Measurements from ENCODE around the gene TRIO. TPM values are rescaled to one million over a fixed set of nuclear protein-coding genes. Genes with fewer than 3 reads are reported as not detected.

The TRIO gene
- total and polyA plus RNA-seq, 4 experiments from 2014 or later, result 0.09 to 11.5 (median 9.7) TPM; not detected in 1

DNA sequence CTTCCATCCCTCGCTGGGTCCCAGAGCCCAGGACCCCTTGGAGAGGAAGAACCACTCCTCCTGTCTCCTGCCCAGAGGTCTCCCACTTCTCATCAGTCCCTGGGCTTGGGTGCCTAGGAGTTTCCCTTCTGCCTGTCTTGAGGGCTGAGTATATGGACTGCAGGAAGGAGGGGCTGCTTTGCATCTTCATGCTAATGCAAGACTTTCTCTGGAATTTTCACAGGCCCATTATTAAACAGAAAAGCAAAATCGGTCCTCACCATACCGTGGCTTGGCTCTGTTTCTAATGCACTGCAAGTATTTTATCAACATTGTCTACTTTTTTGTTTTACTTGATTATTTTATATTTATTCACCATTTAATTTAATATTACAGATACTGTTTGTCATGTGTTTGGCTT, 34.5 kb downstream of the TRIO start:
- Histone ChIP-seq H3K9me3 (ENCODE audit: control insufficient read depth in 1 of 2, low read length in 2 of 2) (no peaks in the 10 kb centered on the region), H3K4me1 (ENCODE audit: insufficient read depth, low read length) (no peaks in the 10 kb centered on the region), H3K27me3 (ENCODE audit: insufficient read depth, low read length) (no peaks in the 10 kb centered on the region), H3K4me3 (ENCODE audit: low read length in 2 of 2) (no peak overlapping the region), H3K36me3 (ENCODE audit: insufficient read depth, low read length) (no peaks in the 10 kb centered on the region), H3K27ac (ENCODE audit: low read depth, low read length) (no peak overlapping the region)
- no peak overlapping the region for H3K27ac Mint-ChIP-seq
- no peaks in the 10 kb centered on the region for H3K36me3 Mint-ChIP-seq
- H3K27me3 Mint-ChIP-seq, result peaks cover 7 to 14% of the 10 kb centered on the region in 2 donors
- no peaks in the 10 kb centered on the region for H3K9me3 Mint-ChIP-seq
- H3K4me3 Mint-ChIP-seq, result no peak overlapping the region
- ChIA-PET CTCF (ENCODE audit: partially characterized antibody) (no interaction called here), POLR2A (ENCODE audit: partially characterized antibody) (no interaction called here)
- intact Hi-C loops (cut with micrococcal nuclease), result no loop called here
- peaks cover 0 to 2% (median 0%) of the 10 kb centered on the region in 4 donors for H3K4me1 Mint-ChIP-seq
- no peak for DNase-seq

DNA sequence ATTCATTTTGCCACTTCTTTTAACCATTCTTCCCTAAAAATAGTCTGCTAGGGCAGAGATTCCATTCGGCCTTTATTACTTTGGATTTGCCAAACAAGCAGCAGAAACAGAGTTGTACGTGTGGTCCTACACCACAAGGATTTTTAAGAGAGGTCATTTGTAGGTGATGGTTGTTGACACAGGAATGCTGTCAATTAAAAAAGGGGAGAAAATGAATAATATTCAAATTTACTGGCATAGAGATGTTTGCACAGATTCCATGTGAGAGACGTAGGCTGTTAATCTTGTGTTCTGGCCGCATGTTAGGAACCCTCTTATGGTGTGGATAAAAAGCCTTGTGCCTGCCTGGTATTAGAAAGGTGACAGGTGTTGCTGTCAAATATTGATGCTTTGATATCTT, 34.9 kb downstream of the TRIO start:
- H3K9me3 Mint-ChIP-seq, result no peaks in the 10 kb centered on the region
- Histone ChIP-seq H3K27ac (ENCODE audit: low read depth, low read length) (no peak overlapping the region), H3K4me1 (ENCODE audit: insufficient read depth, low read length) (no peaks in the 10 kb centered on the region), H3K9me3 (ENCODE audit: control insufficient read depth in 1 of 2, low read length in 2 of 2) (no peaks in the 10 kb centered on the region), H3K27me3 (ENCODE audit: insufficient read depth, low read length) (no peaks in the 10 kb centered on the region), H3K36me3 (ENCODE audit: insufficient read depth, low read length) (no peaks in the 10 kb centered on the region), H3K4me3 (ENCODE audit: low read length in 2 of 2) (no peak overlapping the region)
- ChIA-PET POLR2A (ENCODE audit: partially characterized antibody) (no interaction called here), CTCF (ENCODE audit: partially characterized antibody) (no interaction called here)
- no peak for DNase-seq
- no peak overlapping the region for H3K4me3 Mint-ChIP-seq
- intact Hi-C loops (cut with micrococcal nuclease), result no loop called here
- peaks cover 0 to 2% (median 0%) of the 10 kb centered on the region in 4 donors for H3K4me1 Mint-ChIP-seq
- H3K36me3 Mint-ChIP-seq, result no peaks in the 10 kb centered on the region
- peaks cover 5 to 11% of the 10 kb centered on the region in 2 donors for H3K27me3 Mint-ChIP-seq
- no peak overlapping the region for H3K27ac Mint-ChIP-seq

DNA sequence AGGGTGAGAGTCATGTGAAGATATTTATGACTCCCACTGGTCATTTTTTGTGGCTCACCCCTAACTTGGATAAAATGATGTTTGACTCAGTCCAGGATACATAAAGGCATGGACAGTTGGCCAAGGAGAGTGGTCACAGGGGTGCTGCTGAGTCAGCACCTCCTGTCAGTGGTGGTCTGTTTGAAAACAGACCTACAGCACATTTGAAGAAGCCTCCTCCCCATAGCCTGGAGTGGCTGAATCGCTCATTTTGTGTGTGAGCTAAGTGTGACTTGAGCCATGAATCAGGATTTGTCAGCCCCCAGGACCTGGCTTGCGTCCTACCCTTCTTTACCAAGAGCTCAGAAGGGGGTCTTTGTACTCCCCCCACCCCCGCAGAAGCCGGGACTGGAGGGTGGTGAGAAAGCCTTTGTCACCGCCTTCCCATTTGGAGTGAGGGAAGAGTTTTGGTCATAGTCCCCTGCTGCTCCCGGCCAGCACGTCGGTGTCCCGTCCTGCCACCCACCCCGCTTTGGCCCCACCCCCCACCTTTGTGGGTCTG, 35.6 kb downstream of the TRIO start:
- ChIA-PET POLR2A (ENCODE audit: partially characterized antibody) (no interaction called here), CTCF (ENCODE audit: partially characterized antibody) (no interaction called here)
- H3K36me3 ChIP-seq (ENCODE audit: insufficient read depth, low read length), result no peaks in the 10 kb centered on the region
- H3K27me3 ChIP-seq (ENCODE audit: insufficient read depth, low read length), result no peaks in the 10 kb centered on the region
- intact Hi-C loops (cut with micrococcal nuclease), result no loop called here
- H3K36me3 Mint-ChIP-seq, result no peaks in the 10 kb centered on the region
- no peak overlapping the region for H3K27ac ChIP-seq (ENCODE audit: low read depth, low read length)
- no peak overlapping the region for H3K27ac Mint-ChIP-seq
- H3K9me3 ChIP-seq (ENCODE audit: control insufficient read depth in 1 of 2, low read length in 2 of 2), result no peaks in the 10 kb centered on the region
- peaks cover 3 to 9% of the 10 kb centered on the region in 2 donors for H3K27me3 Mint-ChIP-seq
- no peak overlapping the region for H3K4me3 ChIP-seq (ENCODE audit: low read length in 2 of 2)
- H3K9me3 Mint-ChIP-seq, result no peaks in the 10 kb centered on the region
- no peaks in the 10 kb centered on the region for H3K4me1 ChIP-seq (ENCODE audit: insufficient read depth, low read length)
- H3K4me3 Mint-ChIP-seq, result no peak overlapping the region
- H3K4me1 Mint-ChIP-seq, result peaks cover 0 to 2% (median 0%) of the 10 kb centered on the region in 4 donors
- DNase-seq, result no peak

DNA sequence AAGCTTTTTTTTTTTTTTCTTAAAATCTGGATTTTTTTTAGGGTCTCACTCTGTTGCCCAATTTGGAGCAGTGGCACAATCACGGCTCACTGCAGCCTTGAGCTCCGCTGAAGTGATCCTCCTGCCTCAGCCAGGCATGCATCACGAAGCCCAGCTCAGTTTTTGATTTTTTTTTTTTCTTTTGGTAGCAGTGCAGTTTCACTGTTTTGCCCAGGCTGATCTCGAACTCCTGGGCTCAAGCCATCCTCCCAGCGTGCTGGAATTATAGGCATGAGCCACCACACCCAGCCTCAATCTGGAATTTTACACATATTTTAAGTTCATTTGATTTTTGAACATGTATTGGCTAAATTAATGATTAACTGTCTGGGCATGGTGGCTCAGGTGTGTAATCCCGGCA, 36.3 kb downstream of the TRIO start:
- H3K9me3 Mint-ChIP-seq, result no peaks in the 10 kb centered on the region
- no peak overlapping the region for H3K27ac ChIP-seq (ENCODE audit: low read depth, low read length)
- no peaks in the 10 kb centered on the region for H3K36me3 ChIP-seq (ENCODE audit: insufficient read depth, low read length)
- H3K27me3 ChIP-seq (ENCODE audit: insufficient read depth, low read length), result no peaks in the 10 kb centered on the region
- H3K27me3 Mint-ChIP-seq, result peaks cover under 1 to 6% of the 10 kb centered on the region in 2 donors
- no peaks in the 10 kb centered on the region for H3K4me1 ChIP-seq (ENCODE audit: insufficient read depth, low read length)
- ChIA-PET POLR2A (ENCODE audit: partially characterized antibody) (no interaction called here), CTCF (ENCODE audit: partially characterized antibody) (no interaction called here)
- H3K36me3 Mint-ChIP-seq, result no peaks in the 10 kb centered on the region
- peaks cover 0 to under 1% (median 0%) of the 10 kb centered on the region in 4 donors for H3K4me1 Mint-ChIP-seq
- intact Hi-C loops (cut with micrococcal nuclease), result no loop called here
- no peak for DNase-seq
- H3K4me3 ChIP-seq (ENCODE audit: low read length in 2 of 2), result no peak overlapping the region
- no peak overlapping the region for H3K4me3 Mint-ChIP-seq
- H3K27ac Mint-ChIP-seq, result no peak overlapping the region
- H3K9me3 ChIP-seq (ENCODE audit: control insufficient read depth in 1 of 2, low read length in 2 of 2), result no peaks in the 10 kb centered on the region

DNA sequence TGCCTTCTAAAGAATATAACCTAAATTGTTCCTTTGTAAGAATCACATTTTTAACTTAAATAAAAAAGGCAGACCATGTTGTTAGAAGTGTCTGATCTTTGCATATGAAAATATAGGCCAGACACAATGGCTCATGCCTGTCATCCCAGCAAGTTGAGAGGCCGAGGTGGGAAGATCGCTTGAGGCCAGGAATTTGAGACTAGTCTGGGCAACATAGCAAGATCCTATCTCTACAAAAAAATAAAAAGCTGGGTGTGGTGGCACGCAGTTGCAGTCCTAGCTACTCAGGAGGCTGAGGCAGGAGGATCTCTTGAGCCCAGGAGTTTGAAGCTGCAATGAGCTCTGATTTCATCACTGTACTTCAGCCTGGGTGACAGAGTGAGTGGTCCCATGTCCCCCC, 37.3 kb downstream of the TRIO start:
- Mint-ChIP-seq H3K4me1 (no peaks in the 10 kb centered on the region), H3K27ac (no peak overlapping the region), H3K36me3 (no peaks in the 10 kb centered on the region), H3K4me3 (no peak overlapping the region), H3K9me3 (no peaks in the 10 kb centered on the region), H3K27me3 (peaks cover 0 to 3% of the 10 kb centered on the region in 2 donors)
- Histone ChIP-seq H3K4me1 (ENCODE audit: insufficient read depth, low read length) (no peaks in the 10 kb centered on the region), H3K27ac (ENCODE audit: low read depth, low read length) (no peak overlapping the region), H3K27me3 (ENCODE audit: insufficient read depth, low read length) (no peaks in the 10 kb centered on the region), H3K36me3 (ENCODE audit: insufficient read depth, low read length) (no peaks in the 10 kb centered on the region), H3K4me3 (ENCODE audit: low read length in 2 of 2) (no peak overlapping the region), H3K9me3 (ENCODE audit: control insufficient read depth in 1 of 2, low read length in 2 of 2) (no peaks in the 10 kb centered on the region)
- intact Hi-C loops (cut with micrococcal nuclease), result no loop called here
- ChIA-PET POLR2A (ENCODE audit: partially characterized antibody) (no interaction called here), CTCF (ENCODE audit: partially characterized antibody) (no interaction called here)
- DNase-seq, result no peak

DNA sequence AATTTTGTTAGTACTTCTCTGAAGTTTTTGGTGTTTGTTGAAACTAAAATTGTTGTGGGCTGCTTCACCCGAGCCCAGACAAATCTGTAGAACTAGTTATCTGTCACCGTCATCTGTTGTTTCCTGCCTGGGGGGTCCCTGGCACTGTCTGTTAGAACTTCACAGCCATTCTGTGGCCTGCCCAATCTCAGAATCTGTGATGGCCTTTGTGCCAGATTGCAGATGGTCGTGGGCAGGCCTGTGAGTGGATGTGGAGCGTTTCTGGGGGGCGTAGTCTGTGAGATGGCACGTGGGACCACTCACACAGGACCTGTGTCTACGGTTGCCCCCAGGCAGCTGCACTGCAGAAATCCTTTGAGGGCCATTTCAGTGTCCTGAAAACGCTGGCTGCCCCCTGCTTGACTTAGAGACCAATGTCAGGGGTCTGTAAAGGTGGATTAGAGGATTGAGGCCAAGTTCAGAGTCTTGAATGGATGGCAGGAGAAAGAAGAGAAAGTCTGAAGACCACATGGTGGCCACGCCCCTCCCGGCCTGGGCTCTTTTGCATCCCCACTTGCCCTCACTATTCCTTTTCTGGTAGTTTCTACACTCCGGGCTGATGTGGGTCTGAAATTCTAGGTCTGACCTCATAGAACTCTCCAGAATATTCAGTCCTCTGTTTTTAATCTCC, 38.3 kb downstream of the TRIO start:
- CTCF ChIA-PET (ENCODE audit: partially characterized antibody), result no interaction called here
- no peak overlapping the region for H3K27ac Mint-ChIP-seq

DNA sequence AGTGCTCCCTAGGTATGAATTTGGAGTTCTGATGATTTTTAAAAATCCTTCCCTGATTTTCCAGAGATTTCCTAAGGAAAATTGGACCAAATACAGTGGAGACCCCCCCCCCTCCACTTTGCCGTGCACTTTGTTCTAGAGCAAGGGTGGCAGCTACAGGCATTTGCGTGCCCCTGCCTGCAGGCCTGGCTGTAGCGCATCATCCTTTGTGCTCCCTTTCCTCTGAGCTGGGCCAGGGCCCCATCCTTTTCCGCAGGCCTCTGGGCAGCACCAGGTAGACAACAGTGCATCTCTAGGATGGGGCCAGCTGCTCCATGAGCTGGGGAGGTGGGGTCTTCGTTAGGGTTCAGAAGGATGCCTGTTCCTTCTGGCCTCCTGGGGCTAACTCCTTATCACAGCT, 39.6 kb downstream of the TRIO start:
- no peaks in the 10 kb centered on the region for H3K4me1 Mint-ChIP-seq
- H3K27me3 Mint-ChIP-seq, result no peaks in the 10 kb centered on the region
- CTCF ChIA-PET (ENCODE audit: partially characterized antibody), result no interaction called here
- H3K27ac ChIP-seq (ENCODE audit: low read depth, low read length), result no peak overlapping the region
- H3K36me3 Mint-ChIP-seq, result no peaks in the 10 kb centered on the region
- no peak for DNase-seq
- H3K4me1 ChIP-seq (ENCODE audit: insufficient read depth, low read length), result no peaks in the 10 kb centered on the region
- intact Hi-C loops (cut with micrococcal nuclease), result no loop called here
- H3K36me3 ChIP-seq (ENCODE audit: insufficient read depth, low read length), result no peaks in the 10 kb centered on the region
- H3K9me3 ChIP-seq (ENCODE audit: control insufficient read depth in 1 of 2, low read length in 2 of 2), result no peaks in the 10 kb centered on the region
- H3K27me3 ChIP-seq (ENCODE audit: insufficient read depth, low read length), result no peaks in the 10 kb centered on the region
- H3K4me3 ChIP-seq (ENCODE audit: low read length in 2 of 2), result no peak overlapping the region
- no peak overlapping the region for H3K4me3 Mint-ChIP-seq
- POLR2A ChIA-PET (ENCODE audit: partially characterized antibody), result no interaction called here
- H3K9me3 Mint-ChIP-seq, result no peaks in the 10 kb centered on the region
- no peak overlapping the region for H3K27ac Mint-ChIP-seq

More for the DNA sequence above, 38.3 kb downstream of the TRIO start:
- POLR2A ChIA-PET (ENCODE audit: partially characterized antibody), result no interaction called here
- DNase-seq, result no peak
- Histone ChIP-seq H3K36me3 (ENCODE audit: insufficient read depth, low read length) (no peaks in the 10 kb centered on the region), H3K9me3 (ENCODE audit: control insufficient read depth in 1 of 2, low read length in 2 of 2) (no peaks in the 10 kb centered on the region), H3K4me1 (ENCODE audit: insufficient read depth, low read length) (no peaks in the 10 kb centered on the region), H3K27ac (ENCODE audit: low read depth, low read length) (no peak overlapping the region), H3K4me3 (ENCODE audit: low read length in 2 of 2) (no peak overlapping the region), H3K27me3 (ENCODE audit: insufficient read depth, low read length) (no peaks in the 10 kb centered on the region)
- intact Hi-C loops (cut with micrococcal nuclease), result no loop called here
- no peaks in the 10 kb centered on the region for H3K9me3 Mint-ChIP-seq
- H3K4me3 Mint-ChIP-seq, result no peak overlapping the region
- peaks cover 0 to 3% of the 10 kb centered on the region in 2 donors for H3K27me3 Mint-ChIP-seq
- H3K36me3 Mint-ChIP-seq, result no peaks in the 10 kb centered on the region
- no peaks in the 10 kb centered on the region for H3K4me1 Mint-ChIP-seq

Data from CD4-positive, alpha-beta memory T cell (primary cell).